IPS-11a (cell line): ENCODE measurements around the gene TAF1A.

Experiments used
- H3K4me3 ChIP-seq: one replicate; pipeline ENCODE4 v1.5.1; 2013; ENCODE audit warnings: low read depth, low read length, control low read depth

Gene TAF1A

DNA sequence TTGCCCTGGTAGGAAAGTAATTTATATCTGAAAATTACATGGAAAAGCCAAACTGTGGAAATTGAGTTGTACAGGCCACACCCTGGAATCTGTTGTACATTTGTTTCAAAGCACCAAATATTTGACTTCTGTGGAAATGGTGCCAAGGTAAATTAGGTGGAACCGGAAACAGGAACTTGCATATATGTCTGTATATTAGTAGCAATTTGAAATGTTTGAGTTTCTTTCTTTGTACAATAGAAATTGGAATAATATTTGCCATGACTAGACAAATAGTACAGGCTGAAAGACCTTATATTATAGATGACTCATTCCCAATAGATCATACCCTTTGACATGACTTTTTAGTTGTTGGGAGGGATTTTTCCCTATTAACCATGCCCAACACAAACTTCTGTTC lies 10.5 kb upstream of the TAF1A start:
- no peak overlapping the region for H3K4me3 ChIP-seq

DNA sequence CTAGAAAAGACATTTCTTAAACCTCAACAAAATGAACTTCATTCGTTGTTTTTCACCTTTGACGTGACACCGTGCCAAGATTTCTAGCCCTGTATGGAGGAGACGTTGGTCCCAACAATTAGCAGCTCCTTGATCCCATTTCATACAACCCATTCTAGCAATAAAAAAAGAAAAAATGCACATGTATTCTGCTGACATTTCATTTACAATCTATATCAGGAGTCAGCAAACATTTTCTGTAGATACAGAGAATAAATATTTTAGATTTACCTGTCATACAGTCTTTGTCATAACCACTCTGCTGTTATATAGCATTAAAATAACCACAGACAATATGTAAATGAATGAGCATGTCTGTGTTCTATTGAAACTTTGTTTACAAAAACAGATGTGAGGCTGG lies 7.0 kb upstream of the TAF1A start:
- no peak overlapping the region for H3K4me3 ChIP-seq

DNA sequence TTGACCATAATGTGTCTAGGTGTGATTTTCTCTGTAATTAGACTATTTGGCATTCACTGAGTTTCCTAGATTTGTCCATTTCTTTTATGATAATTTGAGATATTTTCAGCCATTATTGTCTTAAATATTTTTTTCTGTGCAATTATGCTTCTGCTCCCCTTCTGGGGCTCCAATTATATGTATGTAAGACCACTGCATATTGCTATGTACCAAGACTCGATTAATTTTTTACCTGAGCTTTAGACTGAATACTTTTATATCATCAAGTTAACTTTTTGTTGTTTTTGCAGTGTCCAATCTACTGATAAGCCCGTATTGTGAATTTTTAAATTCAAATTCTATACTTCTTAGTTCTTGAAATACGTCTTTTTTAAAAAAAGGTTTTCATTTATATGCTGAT lies 5.1 kb upstream of the TAF1A start:
- no peak overlapping the region for H3K4me3 ChIP-seq

DNA sequence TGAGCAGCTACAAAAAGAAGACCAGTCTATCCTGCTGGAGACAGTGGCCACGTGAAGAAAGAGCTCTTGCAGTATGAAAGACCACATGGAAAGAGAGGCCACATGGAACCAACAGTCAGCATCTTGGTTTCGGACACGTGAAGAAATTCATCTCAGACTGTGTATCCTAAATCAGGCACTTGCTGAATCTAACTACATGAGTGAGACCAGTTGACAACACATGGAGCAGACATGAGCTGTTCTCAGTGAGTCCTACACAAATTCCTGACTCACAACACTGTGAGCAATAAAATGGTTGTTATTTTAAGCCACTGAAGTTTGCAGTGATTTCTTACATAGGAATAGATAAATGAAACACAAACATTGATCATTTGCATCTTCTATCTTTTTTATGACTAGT lies 2.4 kb upstream of the TAF1A start:
- H3K4me3 ChIP-seq: no peak overlapping the region

DNA sequence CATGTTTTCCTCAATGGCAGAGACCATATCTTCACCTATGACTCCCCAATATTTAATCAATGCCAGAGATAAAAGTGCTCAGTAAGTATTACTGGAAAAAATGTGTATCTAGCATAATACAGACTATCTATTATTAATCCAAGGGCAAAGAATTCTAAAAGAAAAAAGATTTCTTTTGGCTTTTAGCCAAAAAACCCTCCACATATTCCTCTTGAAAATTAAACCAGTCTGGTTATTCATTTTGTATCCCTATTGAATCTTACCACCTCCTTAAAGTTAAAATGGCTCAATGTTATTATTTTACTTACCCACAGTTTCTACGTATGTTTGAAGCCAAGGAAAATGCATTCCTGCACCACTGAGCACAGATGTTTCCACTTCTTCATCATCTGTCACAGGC lies 1.6 kb downstream of the TAF1A start:
- no peak overlapping the region for H3K4me3 ChIP-seq

DNA sequence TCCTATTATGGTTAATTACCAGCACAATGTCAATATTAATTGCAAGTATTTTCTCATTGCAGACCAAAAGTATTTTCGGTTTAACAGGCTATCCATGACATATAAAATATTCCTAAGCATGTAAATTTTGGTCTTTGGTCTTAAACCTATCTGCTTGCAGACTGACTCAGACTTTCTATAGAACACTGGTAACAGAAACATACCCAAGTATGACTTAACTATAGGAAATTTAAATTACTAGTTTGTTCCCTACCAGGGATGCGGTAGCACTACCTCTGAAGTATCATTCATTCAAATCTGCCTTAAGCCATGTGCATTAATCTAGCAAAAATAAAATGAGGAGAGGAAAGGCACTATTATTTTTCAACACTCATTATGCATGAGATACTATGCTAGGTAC lies 2.9 kb downstream of the TAF1A start:
- H3K4me3 ChIP-seq: no peak overlapping the region

DNA sequence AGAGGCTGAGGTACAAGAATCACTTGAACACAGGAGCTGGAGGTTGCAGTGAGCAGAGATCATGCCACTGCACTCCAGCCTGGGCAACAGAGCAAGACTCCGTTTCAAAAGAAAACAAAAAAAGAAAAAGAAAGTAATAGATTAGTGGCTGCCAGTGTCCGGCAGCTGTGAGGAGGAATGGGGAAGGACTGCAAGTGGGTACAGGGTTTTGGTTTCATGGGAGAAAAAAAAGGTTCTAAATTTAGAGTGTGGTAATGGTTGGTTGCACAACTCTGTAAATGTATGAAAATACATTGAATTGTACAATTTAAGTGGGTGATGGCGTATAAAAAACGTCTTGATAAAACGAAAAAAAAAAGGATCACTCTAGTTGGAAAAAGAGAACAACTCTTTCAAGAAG lies 6.7 kb downstream of the TAF1A start:
- H3K4me3 ChIP-seq: no peak overlapping the region

DNA sequence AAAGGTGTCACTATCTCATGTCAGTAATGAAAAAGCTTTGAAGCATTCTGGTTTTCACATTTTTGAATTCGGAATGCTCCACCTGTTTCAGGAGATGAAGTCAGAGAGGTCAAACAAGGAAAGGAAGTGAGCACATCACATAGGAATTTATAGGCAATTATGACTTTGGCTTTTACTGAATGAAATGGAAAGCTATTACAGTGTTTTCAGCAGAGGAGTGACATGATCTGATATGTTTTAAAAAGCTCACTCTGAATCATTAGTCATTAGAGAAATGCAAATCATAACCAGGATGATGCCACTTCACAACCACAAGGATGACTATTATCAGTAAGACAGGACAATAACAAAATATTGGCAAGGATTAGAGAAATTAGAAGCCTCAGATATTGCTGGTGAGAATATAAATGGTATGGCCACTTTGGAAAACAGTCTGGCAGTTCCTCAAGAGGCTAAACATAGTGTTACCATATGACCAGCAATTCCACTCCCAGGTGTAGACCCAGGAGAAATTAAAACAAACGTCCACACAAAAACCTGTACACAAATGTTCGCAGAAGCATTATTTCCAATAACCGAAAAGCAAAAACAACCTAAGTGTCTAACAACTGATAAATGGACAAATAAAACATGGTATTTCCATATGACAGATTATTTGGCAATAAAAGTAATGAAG lies 7.5 kb downstream of the TAF1A start:
- H3K4me3 ChIP-seq: no peak overlapping the region

DNA sequence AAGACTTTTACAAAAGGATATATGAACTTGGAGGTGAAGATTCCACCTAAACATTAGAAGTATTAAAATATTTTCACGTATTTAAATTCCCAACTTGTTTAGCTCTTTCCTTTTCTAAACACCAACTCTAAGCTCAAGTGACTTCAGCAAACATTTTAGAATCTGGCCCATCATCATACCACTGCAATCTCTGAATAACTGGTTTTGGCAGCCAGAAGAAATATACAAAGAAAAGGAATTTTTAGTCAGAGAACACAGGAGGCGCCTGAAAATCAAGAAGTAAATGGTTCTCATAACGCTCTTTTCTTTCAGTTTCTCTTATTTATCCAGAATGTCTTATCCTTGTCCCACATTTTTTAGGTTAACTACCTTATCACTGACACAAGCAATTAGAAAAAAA lies 10.4 kb downstream of the TAF1A start:
- H3K4me3 ChIP-seq: no peak overlapping the region

DNA sequence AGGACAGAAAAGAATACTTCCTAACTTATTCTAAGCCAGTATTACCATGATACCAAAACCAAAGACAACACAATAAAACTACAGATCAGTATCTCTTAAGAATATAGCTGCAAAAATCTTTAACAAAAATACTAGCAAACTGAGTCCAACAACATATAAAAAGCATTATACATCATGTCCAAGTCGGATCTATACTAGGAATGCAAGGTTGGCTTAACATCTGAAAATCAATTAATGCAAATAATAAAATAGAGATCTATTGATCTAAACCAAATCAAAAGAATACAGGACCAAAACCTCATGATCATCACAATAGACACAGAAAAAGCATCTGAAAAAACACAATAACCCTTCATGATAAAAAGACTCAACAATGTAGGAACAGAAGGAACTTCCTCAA lies 18.9 kb downstream of the TAF1A start:
- H3K4me3 ChIP-seq: no peak overlapping the region

DNA sequence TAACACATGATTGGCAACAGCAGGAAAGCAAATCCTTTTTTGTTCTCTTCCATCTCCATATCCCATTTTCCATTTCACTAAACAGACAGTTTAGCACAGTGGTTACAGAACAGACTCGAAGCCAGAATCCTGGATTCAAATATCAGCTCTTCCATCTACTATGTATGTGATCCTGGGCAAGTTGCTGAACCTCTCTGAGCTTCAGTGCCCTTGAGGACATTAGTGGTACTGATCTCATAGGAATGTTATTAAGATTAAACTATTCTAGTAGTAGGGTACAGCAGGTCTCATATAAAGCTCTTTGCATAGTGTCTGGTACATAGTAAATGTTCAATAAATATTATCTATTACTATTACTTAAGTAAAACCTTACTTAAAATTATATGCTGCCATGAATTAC lies 28.1 kb downstream of the TAF1A start:
- no peak overlapping the region for H3K4me3 ChIP-seq

DNA sequence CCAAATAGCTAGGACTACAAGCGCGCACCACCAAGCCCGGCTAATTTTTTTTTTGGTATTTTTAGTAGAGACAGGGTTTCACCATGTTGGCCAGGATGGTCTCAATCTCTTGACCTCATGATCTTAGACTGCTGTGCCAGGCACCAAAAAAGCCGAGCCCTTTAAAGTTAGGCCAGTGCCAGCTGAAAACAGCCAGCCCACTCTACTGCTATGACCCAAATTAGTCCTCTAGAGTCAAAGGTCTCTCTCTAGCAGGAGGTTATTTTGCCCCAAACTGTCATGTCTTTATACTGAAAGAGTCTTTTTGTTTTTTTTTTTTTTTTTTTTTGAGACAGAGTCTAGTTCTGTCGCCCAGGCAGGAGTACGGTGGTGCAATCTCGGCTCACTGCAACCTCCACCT lies 32.2 kb downstream of the TAF1A start:
- H3K4me3 ChIP-seq: no peak overlapping the region

DNA sequence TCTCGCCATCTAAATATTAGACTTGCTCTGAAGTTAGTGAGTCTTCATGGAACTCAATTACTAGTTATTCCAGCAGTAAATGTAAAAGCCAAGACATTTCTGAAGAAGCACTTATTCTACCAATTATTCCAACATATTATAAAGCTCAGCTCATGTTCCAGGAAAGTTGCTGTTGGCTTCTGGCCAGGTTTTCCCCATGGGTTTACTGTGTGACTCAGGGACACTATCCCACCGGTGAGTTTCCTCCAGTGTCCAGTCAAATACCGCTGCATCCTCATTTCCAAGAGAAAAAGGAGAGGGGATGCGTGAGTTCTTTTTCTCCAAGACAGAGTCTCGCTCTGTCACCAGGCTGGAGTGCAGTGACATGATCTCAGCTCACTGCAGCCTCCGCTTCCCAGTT lies 32.6 kb downstream of the TAF1A start:
- no peak overlapping the region for H3K4me3 ChIP-seq

DNA sequence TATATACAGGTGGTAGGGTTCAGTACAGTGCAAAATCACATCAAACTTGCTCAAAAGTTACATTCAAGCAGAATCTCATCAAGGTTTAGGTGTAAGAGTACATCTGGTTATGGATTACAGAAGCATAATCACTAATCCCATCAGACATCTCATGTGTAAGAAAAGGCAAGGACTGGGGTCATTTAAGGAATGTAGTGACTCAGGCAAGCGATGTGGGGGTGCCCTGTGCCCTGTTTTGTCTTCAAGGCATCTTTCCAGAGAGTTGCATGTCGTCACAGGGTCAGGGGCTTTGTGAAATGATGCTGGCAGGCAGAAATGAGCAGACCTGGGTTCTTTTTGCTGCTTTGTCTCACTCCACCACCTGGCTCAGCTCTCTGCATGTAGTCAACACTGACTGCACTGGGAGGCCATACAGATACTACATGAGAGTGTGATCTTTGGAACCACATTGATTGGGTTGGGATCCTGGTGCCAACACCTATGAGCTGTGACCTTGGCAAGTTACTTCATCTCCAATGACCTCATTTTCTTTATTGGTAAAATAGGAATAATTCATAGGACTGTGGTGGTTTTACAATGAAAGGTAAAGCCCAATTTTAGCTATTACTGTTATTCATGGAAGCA lies 33.6 kb downstream of the TAF1A start:
- H3K4me3 ChIP-seq: no peak overlapping the region

DNA sequence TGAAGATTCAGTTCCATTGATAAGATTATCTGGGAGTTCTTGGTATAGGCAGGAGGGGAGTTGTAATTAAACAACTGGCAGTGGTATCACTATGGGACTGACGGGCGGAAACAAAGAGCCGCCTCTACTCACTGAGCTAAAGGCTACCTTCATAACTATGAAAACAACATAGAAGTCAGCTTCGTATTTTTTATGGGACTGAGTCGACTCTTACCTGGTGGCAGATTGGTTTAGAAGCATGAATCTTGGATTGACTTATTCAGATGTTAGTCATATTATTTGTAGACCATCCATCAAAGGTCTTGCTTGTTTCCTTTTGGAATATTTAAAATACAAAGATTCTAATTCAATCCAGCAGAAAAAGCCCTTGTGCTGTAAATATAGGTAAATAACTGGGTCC lies 35.6 kb downstream of the TAF1A start:
- no peak overlapping the region for H3K4me3 ChIP-seq

DNA sequence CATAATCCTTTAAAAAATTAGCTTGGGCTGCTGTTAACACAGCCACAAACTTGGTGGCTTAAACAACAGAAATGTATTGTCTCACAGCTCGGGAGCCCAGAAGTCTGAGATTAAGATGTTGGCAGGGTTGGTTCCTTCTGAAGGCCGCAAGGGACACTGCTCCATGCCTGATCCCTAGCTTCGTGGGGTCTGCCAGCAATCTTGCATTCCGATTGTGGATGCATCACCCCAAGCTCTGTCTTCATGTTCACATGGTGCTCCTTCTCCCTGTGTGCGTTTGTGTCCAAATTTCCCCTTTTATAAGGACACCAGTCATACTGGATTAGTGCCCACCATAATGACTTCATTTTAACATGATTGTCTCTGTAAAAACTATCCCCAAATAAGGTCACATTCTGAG lies 36.9 kb downstream of the TAF1A start:
- H3K4me3 ChIP-seq: no peak overlapping the region

DNA sequence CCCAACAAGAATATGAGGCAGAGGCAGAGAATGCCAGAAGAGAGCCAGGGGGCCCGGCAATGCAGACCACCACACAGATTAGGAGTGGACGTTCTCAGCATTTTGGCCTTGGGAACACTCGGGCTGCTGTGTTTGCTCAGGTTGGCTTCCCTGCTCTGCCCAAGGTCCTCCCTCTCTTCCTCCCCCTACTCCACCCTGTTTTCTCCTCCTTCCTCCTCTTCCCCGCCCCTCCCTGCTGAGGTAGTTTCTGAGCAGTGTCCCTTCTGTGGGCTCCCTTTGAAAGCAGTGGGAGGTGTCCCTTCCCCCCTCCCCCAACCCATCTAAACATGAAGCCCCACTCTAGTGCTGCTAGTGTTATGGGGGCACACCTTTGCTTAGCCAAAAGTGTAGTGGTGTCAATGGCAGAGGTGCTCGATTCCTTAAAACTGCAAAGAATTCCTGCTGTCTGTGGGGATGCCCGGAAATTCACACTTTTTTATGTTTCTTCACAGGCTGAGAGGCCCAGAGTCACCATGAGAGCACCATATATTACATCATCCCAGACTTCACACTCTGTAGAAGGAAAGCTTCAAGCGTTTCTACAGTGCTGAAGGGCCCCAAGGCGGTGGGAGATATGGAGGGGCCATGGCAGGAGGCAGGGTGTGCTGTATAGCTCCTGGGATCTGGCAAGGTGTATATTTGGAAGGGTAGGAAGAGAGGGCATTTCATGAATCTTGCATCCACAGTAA lies 41.6 kb downstream of the TAF1A start, which contains the start of gene HHIPL2:
TSS of gene HHIPL2 (minus strand) at position 161 of the 728 bp plus-strand sequence. CDS start at position 101, 60 bp downstream.
- no peak within 1 kb of the TSS for H3K4me3 ChIP-seq

DNA sequence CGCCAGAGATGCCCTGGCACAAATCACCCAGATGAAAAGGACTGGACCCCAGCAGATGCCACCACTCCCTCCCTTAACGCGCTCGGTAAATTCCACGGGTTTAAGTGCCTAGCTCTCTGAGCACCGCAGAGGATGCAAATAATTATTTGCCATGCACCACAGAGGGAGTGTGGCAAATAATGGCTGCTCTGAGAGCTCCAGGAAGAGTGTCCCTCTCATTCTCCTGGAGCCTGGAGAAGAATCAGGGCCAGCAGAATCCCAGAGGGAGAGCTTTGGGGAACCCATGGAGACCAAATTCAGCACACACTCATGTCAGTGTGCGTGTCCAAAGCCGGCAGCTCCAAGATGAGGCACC lies 42.5 kb downstream of the TAF1A start:
- H3K4me3 ChIP-seq: no peak overlapping the region

DNA sequence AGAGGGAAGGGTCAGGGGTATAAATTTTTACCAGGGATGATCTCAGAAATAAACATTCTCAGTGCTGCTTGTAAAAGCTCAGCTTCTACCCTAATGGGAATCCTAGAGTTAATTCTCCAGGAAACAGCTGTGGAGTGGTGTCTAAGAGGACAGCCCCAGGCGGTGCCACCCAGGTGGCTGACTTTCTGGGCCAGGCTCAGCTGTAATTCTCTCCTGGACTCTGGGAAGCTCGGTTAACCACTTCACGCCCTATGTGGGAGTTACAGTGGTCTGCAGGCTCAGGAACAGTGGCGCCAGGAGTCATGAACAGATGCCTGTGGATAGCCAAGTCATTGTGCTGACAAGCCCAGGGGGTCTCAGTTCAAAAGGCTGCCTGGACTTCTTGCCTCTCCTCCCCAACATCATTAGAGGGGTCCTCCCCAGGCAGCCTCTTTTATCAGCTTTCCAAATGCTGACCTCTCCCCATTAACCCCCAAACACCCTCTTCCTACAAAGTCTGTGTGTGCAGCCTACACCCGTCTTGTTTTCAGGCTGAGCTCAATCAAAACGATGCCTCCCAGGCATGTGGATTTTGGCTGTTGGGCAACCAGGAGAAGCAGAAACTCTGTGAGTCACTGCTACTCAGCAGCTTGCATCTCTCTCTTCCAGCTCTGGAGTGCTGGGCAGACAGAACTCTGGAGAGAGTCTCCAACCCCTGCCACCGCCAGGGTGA lies 43.0 kb downstream of the TAF1A start:
- H3K4me3 ChIP-seq: no peak overlapping the region

DNA sequence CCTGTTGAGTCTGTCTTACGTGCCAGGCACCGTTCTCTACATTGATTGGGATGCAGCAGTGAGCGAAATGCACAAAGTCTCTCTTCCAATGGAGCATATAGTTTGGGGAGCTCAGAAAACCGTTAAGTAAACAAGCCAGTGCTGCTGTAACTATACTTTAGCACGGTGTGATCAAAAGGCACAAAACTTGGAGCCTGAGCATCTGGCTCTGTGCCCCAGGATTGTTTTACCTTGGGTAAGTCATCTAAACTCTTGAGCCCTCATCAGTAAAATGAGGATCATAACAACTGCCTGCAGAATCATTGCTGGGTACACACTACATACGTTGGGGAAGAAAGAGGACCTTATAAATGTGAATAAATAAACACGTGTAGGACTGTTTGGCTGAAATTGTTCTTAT lies 43.6 kb downstream of the TAF1A start:
- no peak overlapping the region for H3K4me3 ChIP-seq

DNA sequence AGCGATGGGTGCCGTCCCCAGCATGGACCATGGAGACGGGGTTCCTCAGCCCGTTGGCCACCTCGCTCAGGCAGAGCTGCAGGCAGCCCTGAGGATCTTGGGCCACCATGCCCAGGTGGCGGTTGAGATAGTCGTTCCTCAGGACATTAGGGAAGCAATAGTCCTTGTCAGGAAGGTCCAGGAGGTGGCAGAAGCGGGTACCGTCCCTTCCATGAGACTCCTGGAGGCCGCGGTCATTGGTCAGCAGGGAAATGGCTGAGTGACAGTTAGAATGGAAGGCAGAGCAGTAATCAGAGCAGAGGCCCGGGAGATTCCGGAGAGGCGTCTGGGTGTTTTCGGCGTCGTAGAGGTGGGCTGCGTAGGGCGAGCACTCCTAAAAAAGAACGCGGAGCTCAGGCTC lies 45.9 kb downstream of the TAF1A start:
- H3K4me3 ChIP-seq: no peak overlapping the region

DNA sequence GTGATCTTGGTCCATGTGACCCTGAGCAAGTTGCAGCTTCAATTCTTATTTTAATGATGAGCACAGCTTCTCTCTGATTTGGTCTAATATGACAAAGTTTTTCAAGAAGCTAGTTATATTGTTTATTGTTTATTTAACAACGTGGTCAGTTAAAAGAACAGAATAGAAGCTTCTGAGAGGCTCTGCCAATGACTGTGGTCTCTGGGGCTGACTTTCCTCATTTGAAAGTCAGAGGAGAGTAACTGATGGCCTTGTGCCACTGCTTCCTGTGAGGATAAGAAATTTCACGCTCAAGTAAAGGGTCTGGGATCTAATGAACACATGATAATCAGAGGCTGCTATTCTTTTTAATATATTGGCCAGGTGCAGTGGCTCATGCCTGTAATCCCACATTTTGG lies 49.1 kb downstream of the TAF1A start:
- H3K4me3 ChIP-seq: no peak overlapping the region
